GM21529 (cell line): ENCODE measurements around the gene NEURL1B.

ENCODE experiments used
- ATAC-seq: cut with Tn5 transposase; IDR thresholded peaks from one replicate; pipeline ENCODE4 v1.9.1; 2021; ENCODE audit not compliant: unreplicated experiment

Gene NEURL1B

DNA sequence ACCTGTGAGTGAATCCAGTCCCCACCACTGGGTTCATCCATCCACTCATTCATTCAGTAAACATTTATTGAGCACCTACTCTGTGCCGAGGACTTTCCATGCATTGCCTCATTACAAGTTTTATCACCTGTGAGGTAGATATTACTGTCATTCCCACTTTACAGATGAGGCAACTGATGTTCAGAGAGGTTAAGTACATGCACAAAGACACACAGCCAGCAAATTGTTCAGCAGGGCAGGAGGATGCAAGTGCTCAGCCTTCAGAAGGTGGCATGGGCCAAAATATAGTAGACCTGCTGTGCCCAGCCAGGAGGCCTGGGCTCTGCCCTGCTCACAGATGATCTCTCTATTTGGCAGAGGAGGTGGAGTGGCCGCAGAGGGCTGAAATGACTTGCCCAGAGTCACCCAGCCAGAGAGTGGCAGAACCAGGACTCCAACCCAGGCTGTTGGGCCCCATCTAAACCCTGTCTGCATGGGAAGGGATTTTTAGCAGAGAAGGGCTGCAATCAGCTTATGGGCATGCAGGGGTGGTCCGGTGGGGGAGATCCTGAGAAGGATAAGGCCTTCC lies 7.6 kb upstream of the NEURL1B start:
- no peak for ATAC-seq

DNA sequence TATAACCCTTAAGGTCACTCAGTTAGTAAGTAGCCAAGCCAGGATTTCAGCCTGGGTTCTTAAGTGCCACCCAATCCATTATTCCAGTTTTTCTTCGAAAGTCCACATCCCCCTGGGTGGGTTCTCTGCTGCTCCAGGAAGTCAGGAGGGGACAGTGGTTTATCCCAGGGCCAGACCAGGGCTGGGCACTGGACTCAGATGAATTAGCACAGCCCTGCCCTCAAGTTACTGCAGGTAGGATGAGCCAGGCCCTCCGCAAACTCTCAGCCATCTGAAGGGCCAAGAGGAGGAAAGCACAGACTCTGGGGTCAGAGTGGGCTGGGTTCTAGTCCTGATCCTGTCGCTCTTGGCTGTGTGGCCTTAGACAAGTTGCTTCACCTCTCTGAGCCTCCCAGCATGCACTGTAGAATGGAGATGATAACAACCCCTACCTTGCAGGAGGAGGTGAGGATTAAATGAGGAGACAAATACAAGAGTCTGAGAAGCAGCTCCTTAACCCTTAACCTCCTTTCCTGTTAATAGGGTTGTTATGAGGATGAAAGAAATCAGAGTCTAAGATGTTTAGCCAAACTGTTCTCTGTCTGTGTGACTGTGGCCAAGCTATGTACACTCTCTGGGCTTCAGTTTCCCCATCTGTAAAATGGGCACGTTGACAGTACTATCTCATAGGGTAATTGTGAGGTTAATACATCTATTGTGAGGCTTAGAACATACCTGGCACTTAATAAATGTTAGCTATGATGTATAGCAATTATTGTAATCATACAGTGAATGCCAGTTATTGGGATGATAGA lies 6.8 kb upstream of the NEURL1B start:
- no peak for ATAC-seq

DNA sequence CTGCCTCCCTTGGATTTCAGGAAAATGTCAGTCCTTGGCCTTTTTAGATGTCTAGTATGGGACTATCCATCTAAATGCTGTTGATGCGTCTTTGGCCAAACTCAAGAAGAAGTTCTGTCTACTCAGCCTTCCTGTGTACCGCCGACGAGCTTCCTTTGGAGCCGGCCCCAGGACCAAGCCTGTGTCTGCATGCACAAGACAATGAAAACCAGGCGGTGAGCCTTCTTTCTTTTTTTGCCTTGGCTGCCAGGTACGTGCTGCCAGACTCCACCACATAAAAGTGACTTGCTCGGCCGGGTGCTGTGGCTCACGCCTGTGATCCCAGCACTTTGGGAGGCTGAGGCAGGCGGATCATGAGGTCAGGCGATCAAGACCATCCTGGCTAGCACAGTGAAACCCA lies 6.0 kb upstream of the NEURL1B start:
- no peak for ATAC-seq

DNA sequence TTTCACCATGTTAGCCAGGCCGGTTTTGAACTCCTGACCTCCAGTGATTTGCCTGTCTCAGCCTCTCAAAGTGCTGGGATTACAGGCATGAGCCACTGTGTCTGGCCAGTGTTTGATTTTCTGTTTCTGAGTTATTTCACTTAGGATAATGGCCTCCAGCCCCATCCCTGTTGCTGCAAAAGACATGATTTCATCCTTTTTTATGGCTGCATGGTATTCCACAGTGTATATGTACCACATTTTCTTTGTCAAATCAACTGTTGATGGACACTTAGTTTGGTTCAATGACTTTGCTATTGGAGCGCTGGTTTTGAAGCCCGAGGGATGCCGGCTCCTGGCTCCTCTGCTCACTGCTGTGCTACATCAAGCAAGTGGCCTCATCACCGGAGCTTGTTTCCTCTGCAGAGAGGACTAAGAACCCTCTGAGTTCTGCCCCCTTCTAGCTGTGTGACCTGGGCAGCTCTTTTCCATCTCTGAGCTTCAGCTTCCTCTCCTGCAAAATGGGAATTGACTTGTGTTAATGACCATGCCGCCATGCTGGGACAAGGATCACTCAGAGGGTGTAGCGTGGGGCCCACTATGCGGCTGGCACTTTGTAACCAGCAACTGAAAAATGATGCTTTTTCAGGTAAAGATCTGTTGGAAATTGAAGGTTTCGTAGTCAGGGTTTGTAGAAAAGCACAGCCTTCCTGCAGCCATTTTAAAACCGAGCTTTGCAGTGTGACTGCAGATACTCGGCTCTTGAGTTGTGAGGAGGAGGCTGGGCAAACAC lies 4.6 kb upstream of the NEURL1B start:
- ATAC-seq = no peak

DNA sequence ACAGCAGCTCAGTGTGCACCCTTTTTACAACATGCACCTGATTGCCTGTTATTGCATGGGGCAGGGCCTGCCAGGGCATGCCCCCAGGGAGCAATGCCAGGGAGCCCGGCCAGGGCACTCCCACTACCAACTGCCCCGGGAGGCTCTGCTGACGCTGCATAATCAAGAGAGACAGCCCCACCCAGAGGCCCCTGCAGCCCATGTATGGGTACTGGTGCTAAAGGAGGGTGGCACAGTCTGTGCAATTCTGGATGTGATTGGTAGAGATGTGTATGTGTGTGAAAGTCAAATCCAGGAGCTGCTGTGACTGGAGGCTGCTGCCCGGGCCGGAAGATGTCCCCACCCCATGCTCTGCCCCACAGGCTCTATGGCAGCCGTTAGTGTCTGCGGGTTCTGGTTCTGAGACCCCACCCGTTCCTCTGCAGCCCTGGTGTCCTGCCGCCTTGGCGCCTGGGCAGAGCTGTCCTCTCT lies 3.9 kb upstream of the NEURL1B start:
- no peak for ATAC-seq

DNA sequence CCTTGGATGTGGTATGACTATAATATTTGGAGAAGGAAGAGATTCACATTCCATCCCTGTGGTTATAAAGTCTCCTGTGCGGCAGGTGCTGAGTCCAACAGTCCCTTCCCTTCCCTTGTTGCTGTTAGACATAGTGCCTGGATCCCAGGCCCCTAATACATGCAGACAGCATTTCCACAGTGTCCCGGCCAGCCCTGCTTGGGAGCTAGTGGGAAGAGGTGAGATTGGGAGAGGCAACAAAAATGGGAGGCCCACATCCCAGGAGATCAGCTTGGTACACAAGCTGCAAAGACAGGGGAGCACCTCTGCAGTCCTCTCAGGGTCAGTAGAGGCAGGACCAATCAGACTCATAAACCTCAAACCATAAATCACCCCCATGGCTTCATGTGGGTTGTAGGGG lies 3.3 kb upstream of the NEURL1B start:
- no peak for ATAC-seq

DNA sequence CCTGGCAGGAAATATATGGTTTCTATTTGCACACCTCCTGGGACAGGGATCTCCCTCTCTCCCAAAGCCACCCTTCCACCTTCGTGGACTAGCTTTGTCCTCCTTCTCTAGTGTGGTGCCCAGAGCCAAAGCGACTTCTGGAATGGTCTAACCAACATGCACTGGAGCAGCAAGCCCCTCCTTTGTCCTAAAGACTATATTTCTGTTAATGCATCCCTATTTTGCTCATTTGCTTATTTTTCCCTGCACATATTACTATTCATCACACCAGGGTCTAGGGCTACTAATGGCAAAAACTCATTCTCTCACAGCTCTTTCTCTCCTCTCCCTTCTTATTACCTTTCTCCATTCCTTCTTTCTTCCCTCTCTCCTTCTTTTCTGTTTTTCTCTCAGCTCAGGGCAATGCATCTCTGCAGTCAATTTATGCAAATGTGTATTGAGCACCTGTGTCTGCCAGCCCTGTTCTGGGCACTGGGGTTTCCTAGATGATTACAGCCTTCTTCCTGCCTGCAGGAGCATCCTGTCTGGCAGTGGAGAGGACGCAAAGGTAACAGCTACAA lies 2.8 kb upstream of the NEURL1B start:
- ATAC-seq = no peak

DNA sequence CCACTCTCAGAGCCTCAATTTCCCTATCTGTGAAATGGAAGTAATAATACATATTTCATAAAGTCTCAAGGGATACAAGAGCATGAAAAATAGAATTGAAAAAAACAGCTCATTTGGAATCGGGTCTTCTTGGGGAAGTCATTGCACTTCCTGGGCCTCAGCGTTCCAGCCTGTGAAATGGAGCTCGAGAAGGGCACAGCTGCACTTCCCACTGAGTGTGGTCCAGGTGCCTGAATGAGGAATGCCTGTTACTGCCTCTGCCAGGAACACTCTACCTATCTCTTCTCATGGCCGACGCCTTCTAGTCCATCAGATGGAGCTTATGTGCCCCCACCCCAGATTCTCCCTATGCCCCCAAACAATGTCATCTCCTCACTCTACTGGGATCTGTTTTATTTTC lies 924 bp upstream of the NEURL1B start:
- no peak for ATAC-seq

DNA sequence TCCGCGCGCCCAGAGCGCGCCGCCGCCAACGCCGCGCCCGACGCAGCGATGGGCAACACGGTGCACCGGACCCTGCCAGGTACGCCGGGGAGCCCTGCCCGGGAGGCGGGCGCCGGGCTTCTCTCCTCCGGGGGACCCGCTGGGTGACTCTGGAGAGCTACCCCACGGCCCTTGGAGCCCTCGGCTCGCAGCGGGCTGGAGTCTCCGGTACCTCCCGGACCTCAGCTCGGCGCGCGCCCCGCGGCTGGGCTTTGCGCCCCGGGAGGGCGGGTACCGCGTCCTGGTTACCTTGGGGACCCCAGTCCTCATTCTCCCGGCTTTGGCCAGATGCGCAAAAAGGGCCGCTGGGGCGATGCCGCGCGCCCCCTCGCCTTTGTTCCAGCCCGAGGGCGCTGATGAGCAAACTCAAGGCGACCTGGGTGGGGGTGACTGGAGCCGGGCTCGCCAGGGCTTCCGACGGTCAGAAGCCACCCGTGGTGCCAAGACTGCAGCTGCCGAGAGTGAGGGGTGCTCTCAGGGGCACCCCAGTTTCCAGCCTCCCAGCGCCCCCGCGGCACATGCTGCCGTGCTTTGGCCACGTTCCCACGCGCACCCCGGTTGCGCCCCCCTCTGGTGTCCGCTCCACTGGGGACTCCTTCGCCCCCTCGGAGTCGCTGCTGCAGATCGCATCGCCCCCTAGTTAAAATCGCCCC lies 442 bp downstream of the NEURL1B start:
- peak; percentile 32 for ATAC-seq

DNA sequence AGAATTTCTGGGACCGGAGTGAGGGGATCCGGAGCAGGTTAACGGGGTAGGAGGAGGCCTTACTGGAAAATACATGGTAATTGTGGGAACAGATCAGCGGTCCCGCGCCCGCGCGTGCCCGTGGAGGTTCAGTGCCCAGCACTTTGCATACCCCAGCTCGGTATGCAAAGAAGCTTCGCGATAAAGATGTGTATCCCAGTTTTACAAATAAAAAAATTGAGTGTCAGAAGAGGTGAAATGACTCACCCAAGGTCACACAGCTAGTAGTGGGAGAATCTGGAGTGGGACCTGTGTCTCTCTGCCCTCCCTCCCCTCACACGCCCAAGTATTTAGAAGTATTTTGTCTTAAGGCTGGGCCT lies 967 bp downstream of the NEURL1B start:
- no peak for ATAC-seq

DNA sequence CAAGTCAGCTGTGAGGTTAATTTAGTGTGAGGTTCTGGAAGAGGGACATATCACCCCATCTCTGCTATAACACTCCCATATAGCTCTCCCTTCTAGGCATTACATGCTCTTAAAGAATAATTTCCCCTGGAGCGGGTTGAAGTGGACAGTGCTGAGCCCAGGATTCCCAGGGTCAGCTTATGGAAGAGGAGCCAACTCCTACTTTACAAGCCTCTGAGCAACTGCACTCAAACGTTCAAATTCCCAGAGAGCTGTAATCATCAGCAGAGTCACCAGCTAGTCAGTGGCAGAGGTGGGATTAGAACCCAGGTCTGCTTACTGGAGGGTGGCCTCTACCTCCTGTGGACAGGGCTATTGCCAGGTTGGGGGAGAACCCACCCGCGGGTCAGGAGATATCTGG lies 1.4 kb downstream of the NEURL1B start:
- no peak for ATAC-seq

DNA sequence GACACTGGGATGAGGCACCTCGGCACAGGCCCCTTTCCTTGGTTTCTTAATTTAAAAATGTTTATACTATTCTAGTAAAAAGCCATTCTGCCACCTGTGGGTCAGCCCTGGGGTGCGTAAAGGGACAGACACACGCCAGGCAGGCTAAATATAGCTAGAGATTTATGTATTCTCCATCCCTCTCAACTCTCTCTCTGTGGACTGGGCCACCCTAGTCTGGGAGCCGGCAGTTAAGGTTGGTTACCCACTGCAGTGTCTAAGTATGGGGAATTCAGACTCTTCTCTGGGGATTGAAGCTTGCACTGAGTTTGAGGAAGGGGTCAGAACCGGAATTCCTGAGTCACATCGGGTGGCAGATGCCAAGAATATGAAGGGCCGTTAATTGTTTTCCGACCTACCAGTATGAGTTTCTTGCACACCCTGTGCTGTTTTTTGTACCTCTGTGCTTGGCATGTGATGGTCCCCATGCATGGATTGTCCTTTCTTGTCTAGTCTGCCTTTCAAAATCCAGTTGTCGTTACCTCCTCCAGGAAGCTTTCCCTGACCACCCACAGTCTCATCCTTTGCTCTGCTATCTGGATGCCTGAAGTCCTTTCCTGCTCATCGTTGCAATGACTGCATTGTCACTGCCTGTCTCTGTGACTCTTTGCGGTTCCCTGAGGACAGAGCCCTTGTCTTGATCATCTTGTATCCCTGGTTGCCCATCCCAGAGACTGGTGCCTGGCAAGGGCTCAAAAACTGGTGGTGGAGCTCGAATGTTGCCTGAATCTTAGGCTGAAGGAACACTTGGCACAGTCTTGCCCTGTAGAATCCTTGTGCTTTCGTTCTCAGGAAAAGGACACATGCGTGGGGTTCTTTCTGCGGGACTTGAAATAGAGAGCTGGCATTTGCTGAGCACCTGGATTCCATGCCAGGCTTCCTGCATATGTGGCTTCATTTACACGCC lies 2.1 kb downstream of the NEURL1B start:
- ATAC-seq = no peak

DNA sequence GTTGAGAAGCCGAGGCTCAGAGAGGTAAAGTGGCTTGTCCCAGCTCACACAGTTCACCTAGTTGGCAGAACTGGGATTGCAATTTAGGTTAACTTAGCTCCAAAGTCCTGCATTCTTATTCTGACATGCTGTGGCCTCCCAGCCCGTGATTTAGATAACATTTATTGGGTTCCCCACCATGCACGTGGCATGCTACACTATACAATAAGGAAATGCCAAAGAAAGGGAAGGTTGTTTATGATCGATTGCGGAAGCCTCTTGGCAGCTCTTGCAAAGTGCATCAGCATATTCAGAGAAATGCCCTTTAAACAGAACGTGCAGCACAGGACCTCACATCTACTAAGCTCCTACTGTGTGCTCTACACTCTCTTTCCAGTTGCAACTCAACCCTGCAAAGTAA lies 3.2 kb downstream of the NEURL1B start:
- no peak for ATAC-seq

DNA sequence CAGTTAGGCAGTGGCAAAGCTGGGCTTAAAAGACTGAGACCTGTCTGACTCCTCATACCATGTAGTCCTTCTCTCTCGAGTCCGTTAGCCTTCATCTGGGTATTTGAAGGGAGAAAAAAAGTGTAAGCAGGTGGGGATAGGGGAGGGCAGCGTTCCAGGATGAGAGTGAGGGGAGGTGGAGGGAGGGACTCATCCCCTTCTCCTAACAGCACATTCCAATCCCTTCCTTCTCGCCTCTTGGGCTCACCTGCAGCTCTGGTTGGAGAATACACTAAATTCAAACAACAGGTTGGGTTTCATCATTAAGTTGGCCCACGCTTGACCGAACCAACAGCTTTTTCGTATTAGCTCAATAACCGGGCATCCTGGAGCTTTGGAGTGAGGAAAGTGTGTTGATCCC lies 3.6 kb downstream of the NEURL1B start:
- no peak for ATAC-seq

DNA sequence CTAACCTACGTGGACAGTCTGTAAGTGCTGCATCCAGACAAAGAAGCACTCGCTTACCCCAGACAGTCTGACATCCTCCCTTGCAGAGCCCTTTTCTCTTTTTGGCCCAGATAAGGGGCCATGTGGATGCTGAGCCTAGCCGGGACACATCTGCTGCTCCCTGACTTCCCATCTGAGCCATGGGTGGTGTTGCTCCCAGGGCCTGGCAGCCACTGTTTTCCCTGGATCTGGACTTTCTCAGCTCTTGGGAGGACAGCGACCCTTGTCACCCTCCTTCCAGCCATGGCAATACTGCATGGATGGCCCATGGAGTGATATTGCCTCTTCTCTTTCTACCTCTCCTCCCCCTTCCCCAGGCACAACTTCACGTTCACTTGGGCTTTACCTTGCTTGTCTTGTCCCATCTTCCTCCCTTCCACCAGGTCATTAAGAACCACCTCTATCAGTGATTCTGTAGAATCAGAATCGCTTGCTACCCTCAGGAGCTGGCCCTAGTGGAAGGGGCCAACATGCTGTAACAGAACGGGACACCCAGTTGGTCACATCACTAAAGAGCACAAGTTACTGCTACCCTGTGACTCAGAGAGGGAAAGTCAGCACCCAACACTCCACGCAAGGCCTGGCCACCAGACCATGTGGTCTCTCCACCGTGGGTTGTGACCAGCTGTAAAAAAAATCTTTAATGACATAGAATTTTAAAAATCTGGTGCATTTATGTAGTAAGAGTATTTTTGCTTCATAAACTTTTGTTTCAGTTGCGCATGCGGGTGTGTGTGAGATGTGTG lies 4.4 kb downstream of the NEURL1B start:
- ATAC-seq = no peak

DNA sequence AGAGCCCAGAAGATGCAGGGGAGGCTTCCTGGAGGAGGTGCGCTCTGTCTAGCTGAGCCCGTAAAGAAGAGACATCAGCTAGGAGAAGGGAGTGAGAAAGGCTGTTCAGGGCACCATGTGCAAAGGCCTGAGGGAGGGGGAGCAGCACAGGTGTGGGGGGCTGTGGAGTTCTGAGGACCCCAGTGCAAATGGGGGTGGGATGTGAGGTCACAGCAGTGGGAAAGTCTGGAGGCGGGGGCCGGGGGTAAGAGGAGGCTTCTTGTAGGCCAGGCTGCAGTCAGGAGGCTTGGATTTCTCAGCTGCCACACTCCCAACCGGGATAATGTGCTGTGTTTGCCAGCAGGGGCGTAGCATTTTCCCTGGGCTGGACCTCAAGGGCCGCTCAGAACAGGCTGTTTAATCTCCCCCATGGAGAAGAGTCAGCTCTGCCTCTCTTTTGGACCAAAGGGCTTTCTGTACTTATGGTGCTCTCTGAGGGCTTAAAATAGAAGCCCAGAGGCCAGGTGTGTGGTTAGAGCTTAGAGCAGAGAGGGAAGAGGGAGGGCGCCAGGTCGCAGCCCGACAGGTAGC lies 5.7 kb downstream of the NEURL1B start:
- ATAC-seq = no peak

DNA sequence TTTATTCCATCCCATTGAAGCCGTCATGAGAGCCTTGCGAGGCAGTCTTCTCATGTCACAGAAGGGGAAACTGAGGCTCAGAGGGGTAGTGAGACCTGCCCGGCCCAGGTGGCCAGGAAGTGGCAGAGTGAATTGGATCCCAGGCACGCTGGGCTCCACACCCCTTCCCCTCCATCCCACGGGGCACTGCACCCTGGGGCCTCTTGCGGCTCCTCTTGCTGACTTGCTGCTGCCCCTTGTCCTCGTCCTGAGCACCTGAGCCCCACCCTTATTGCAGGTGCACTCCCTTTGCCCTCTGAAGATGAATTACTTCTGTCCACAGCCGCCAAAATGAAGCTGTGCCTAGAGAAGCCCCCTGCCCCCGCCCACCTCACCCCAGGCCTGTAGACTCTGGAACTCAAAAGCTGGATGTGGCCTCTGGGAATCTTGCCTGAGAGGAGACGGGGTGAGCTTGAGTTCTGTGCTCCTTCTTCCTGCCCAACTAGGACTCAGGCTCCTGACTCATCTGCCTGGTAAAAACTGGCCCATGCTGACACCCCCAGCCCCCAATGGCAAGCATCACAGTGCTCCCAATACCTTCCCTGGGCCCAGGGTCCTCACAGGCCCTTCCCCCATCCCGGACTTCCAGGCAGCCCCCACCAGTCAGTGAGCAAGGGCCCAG lies 6.4 kb downstream of the NEURL1B start:
- ATAC-seq = no peak

DNA sequence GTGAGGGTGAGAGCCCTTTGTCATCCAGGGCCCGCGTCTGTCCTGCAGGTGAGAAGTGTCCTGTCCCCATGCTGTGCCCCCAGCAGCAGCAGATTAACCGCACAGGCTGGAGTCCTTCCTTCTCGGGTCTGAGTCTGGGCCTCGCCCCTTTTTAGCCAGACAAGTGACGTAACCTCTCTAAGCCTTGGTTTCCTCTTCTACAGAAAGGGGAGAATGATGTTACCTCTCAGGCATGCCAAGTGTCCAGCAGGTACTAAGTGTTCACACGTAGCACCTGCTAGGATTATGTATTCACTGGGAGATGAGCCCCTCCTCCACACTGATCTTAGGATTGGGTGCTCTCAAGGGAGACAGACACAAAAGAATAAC lies 6.9 kb downstream of the NEURL1B start:
- ATAC-seq = no peak

DNA sequence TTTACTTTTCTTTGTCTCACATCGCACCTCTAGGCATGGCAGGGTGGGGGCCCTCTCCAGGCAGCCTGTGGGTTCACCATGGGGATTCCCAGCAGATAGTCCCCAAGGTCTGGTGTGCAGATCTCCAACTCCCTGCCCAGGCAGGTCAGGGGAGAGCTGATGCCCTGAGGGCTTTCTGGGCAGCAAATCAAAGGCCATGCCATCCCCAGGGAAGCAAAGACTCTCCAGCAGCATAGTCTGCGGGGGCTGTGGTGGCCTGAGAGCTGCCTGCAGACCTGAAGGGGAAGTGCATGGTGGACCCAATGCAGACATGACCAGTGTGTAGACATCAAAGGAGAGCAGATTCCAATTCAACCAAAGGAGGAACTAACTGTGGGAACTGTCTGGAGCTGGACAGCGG lies 7.7 kb downstream of the NEURL1B start:
- no peak for ATAC-seq
